Liver (tissue), 9 donors: Measurements from ENCODE around the gene BPIFB1. TPM values are rescaled to one million over a fixed set of nuclear protein-coding genes. Genes with fewer than 3 reads are reported as not detected.

Experiments
- DNase-seq: peaks from one replicate; pipeline ENCODE4 v3.0.0-alpha.2; 2017; ENCODE audit warnings: low spot score
- H3K27ac ChIP-seq, 2 donors: one replicate each; pipeline ENCODE4 v1.7.0; 2013; ENCODE audit warnings: inconsistent platforms in 2 of 2, low read length in 2 of 2, control low read depth in 1 of 2, low read depth in 1 of 2, mild to moderate bottlenecking in 1 of 2
- H3K27me3 ChIP-seq, 4 donors: one replicate each; pipeline versions ENCODE4 v1.6.1 to v1.7.0; 2013; ENCODE audit warnings: low read length in 3 of 4, inconsistent platforms in 1 of 4, mild to moderate bottlenecking in 1 of 4, moderate library complexity in 1 of 4; ENCODE audit not compliant: control insufficient read depth in 4 of 4, insufficient read depth in 4 of 4
- H3K36me3 ChIP-seq, 4 donors: one replicate each; pipeline versions ENCODE4 v1.6.1 to v1.7.0; 2013; ENCODE audit warnings: low read length in 3 of 4, mild to moderate bottlenecking in 3 of 4, low read depth in 1 of 4, moderate library complexity in 1 of 4; ENCODE audit not compliant: control insufficient read depth in 4 of 4, insufficient read depth in 3 of 4
- H3K4me1 ChIP-seq, 4 donors: one replicate each; pipeline versions ENCODE4 v1.6.1 to v1.7.0; 2013; ENCODE audit warnings: low read length in 3 of 4, mild to moderate bottlenecking in 3 of 4, moderate library complexity in 1 of 4; ENCODE audit not compliant: control insufficient read depth in 4 of 4, insufficient read depth in 4 of 4
- H3K4me3 ChIP-seq, 3 donors: one replicate each; pipeline versions ENCODE4 v1.6.1 to v1.7.0; 2013; ENCODE audit warnings: low read length in 3 of 3, control low read depth in 1 of 3, low read depth in 1 of 3, mild to moderate bottlenecking in 1 of 3
- H3K9ac ChIP-seq, 2 donors: one replicate each; pipeline ENCODE4 v1.7.0; 2013; ENCODE audit warnings: low read length in 2 of 2, mild to moderate bottlenecking in 2 of 2, moderate library complexity in 2 of 2, control low read depth in 1 of 2, low read depth in 1 of 2
- H3K9me3 ChIP-seq, 4 donors: one replicate each; pipeline versions ENCODE4 v1.6.1 to v1.7.0; 2013; ENCODE audit warnings: low read length in 3 of 4; ENCODE audit not compliant: control insufficient read depth in 4 of 4
- ATF3 ChIP-seq: IDR thresholded peaks from 2 replicates; pipeline ENCODE4 v1.6.1; 2016; ENCODE audit warnings: antibody characterized with exemption
- EGR1 ChIP-seq, 2 donors: IDR thresholded peaks; 2 replicates each; pipeline ENCODE4 v1.6.1; 2016 to 2018; ENCODE audit warnings: antibody characterized with exemption in 2 of 2, low read depth in 2 of 2
- FOXA1 ChIP-seq: IDR thresholded peaks from 2 replicates; pipeline ENCODE4 v1.6.1; 2016; ENCODE audit warnings: antibody characterized with exemption
- FOXA2 ChIP-seq: IDR thresholded peaks from 2 replicates; pipeline ENCODE4 v1.6.1; 2016; ENCODE audit warnings: antibody characterized with exemption
- GABPA ChIP-seq, 2 donors: IDR thresholded peaks in 1 of 2; conservative IDR thresholded peaks in 1 of 2; 2 replicates each; pipeline ENCODE4 v1.6.1; 2016; ENCODE audit warnings: antibody characterized with exemption in 2 of 2, mild to moderate bottlenecking in 1 of 2, moderate library complexity in 1 of 2
- HNF4A ChIP-seq, 2 donors: conservative IDR thresholded peaks; 2 replicates each; pipeline ENCODE4 v1.6.1; 2016; ENCODE audit warnings: antibody characterized with exemption in 2 of 2, mild to moderate bottlenecking in 2 of 2
- HNF4G ChIP-seq: IDR thresholded peaks from 2 replicates; pipeline ENCODE4 v1.6.1; 2016; ENCODE audit warnings: antibody characterized with exemption
- JUND ChIP-seq, 2 donors: IDR thresholded peaks; 2 replicates each; pipeline ENCODE4 v1.6.1; 2016; ENCODE audit warnings: antibody characterized with exemption in 2 of 2
- MAX ChIP-seq: IDR thresholded peaks from 2 replicates; pipeline ENCODE4 v1.6.1; 2016; ENCODE audit warnings: antibody characterized with exemption
- NR2F2 ChIP-seq: IDR thresholded peaks from 2 replicates; pipeline ENCODE4 v1.6.1; 2016; ENCODE audit warnings: antibody characterized with exemption
- RAD21 ChIP-seq, 2 donors: IDR thresholded peaks; 2 replicates each; pipeline ENCODE4 v1.6.1; 2016; ENCODE audit warnings: antibody characterized with exemption in 2 of 2, mild to moderate bottlenecking in 2 of 2
- REST ChIP-seq: IDR thresholded peaks from 2 replicates; pipeline ENCODE4 v1.6.1; 2016; ENCODE audit warnings: antibody characterized with exemption, mild to moderate bottlenecking
- RXRA ChIP-seq, 2 donors: IDR thresholded peaks; 2 replicates each; pipeline ENCODE4 v1.6.1; 2017 to 2018; ENCODE audit warnings: antibody characterized with exemption in 2 of 2, mild to moderate bottlenecking in 1 of 2
- SP1 ChIP-seq: IDR thresholded peaks from 2 replicates; pipeline ENCODE4 v1.6.1; 2018; ENCODE audit warnings: antibody characterized with exemption, mild to moderate bottlenecking
- TAF1 ChIP-seq: conservative IDR thresholded peaks from 2 replicates; pipeline ENCODE4 v1.6.1; 2016; ENCODE audit warnings: antibody characterized with exemption, mild to moderate bottlenecking
- YY1 ChIP-seq: IDR thresholded peaks from 2 replicates; pipeline ENCODE4 v1.6.1; 2016; ENCODE audit warnings: antibody characterized with exemption, mild to moderate bottlenecking
- ZBTB33 ChIP-seq: IDR thresholded peaks from 2 replicates; pipeline ENCODE4 v1.6.1; 2016; ENCODE audit warnings: antibody characterized with exemption
- WGBS: extraction: QIAGEN DNeasy Blood & Tissue Kit; methylation state at CpG from one replicate; pipeline ENCODE4 v1.1.7; 2013; 5-methylcytosine and 5-hydroxymethylcytosine counted together
- polyA plus RNA-seq, 2 donors: library from polyadenylated mRNA; stranded (reverse) in 1 of 2; unstranded in 1 of 2; fragments of 200-250 nt in 1 of 2; fragments of >200 nt in 1 of 2; fragmentation: Nextera tagmentation in 1 of 2; extraction: Ambion mirVana in 1 of 2; gene quantifications; one replicate each; pipeline versions ENCODE4 v1.2.1 to v1.2.3, GENCODE V29; 2013 to 2015
- total RNA-seq, 2 donors: library from RNA; depleted of rRNA; stranded (reverse); fragments of >200 nt; gene quantifications; one replicate each; pipeline ENCODE4 v1.2.3, GENCODE V29; 2014
- TF ChIP-seq, protein P1 (sequence below): fragments of 150-350 bp; IDR thresholded peaks from 2 replicates; pipeline ENCODE4 v1.5.1; 2017; ENCODE audit warnings: improper control_type of control experiment, low read depth, low read length; ENCODE audit not compliant: missing input control
- donor health status: healthy.
- donor health status: healthy.
- donor health status: healthy.
- donor health status: healthy.
- donor health status: healthy.

Gene BPIFB1, protein sequence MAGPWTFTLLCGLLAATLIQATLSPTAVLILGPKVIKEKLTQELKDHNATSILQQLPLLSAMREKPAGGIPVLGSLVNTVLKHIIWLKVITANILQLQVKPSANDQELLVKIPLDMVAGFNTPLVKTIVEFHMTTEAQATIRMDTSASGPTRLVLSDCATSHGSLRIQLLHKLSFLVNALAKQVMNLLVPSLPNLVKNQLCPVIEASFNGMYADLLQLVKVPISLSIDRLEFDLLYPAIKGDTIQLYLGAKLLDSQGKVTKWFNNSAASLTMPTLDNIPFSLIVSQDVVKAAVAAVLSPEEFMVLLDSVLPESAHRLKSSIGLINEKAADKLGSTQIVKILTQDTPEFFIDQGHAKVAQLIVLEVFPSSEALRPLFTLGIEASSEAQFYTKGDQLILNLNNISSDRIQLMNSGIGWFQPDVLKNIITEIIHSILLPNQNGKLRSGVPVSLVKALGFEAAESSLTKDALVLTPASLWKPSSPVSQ
- total RNA-seq, result under 1 TPM in 1 of 2 donors, not detected in 1; 0.08 TPM
- polyA plus RNA-seq, result under 1 TPM in 1 of 2 donors, not detected in 1; 0.13 TPM

DNA sequence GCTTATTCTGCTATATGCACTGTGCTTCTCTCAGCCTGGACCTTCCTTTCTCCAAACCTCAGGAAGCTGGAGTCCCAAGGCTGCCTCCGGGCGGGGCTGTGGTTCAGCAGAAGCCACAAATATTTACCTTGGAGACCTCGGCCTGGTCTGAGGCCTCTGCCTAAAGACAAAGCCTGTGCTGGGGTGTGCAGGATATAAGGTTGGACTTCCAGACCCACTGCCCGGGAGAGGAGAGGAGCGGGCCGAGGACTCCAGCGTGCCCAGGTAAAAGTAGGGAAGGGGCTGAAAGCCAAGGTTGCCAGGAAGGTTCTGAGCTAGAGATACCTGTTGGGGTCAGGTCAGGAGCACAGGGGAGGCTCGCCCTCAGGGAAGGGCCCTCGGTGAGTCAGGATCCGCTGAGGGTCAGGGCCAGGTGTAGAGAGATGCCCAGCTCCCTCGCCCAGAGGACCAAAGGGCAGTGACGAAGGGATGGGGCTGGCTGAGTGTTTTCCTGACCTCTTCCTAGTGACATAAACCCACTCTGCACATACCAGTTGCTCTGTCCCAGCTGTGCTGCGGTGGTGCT is at the start of gene BPIFB1:
Gene BPIFB1, plus strand, starts transcription at position 224 of the 565 bp plus-strand sequence. CDS start 2,860 bp downstream, outside the sequence.
- H3K36me3 ChIP-seq, result no peaks in the 10 kb centered on the region
- 77% methylated on average over 13 of the region's 13 CpGs for WGBS
- no peak within 1 kb of the TSS for H3K27ac ChIP-seq
- no peaks in the 10 kb centered on the region for H3K4me1 ChIP-seq
- H3K9ac ChIP-seq, result no peak within 1 kb of the TSS
- peaks cover 0 to 8% (median under 1%) of the 10 kb centered on the region in 4 donors for H3K27me3 ChIP-seq
- TF ChIP-seq NR2F2 (no peak), ATF3 (no peak), HNF4G (no peak), SP1 (no peak), FOXA2 (no peak), TAF1 (no peak), HNF4A (conservative IDR thresholded peaks at IDR 0.05) (no peak), MAX (no peak), ZBTB33 (no peak), RAD21 (IDR thresholded peaks at IDR 0.05) (no peak), REST (no peak), EGR1 (IDR thresholded peaks at IDR 0.05; ENCODE audit: low read depth in 2 of 2) (no peak), FOXA1 (no peak), RXRA (IDR thresholded peaks at IDR 0.05) (no peak), YY1 (no peak), JUND (IDR thresholded peaks at IDR 0.05) (no peak), GABPA (IDR thresholded peaks at IDR 0.05 in 1 of 2, conservative IDR thresholded peaks at IDR 0.05 in 1 of 2) (no peak)
- TF ChIP-seq, protein P1, sequence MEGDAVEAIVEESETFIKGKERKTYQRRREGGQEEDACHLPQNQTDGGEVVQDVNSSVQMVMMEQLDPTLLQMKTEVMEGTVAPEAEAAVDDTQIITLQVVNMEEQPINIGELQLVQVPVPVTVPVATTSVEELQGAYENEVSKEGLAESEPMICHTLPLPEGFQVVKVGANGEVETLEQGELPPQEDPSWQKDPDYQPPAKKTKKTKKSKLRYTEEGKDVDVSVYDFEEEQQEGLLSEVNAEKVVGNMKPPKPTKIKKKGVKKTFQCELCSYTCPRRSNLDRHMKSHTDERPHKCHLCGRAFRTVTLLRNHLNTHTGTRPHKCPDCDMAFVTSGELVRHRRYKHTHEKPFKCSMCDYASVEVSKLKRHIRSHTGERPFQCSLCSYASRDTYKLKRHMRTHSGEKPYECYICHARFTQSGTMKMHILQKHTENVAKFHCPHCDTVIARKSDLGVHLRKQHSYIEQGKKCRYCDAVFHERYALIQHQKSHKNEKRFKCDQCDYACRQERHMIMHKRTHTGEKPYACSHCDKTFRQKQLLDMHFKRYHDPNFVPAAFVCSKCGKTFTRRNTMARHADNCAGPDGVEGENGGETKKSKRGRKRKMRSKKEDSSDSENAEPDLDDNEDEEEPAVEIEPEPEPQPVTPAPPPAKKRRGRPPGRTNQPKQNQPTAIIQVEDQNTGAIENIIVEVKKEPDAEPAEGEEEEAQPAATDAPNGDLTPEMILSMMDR, result no peak
- no peaks in the 10 kb centered on the region for H3K9me3 ChIP-seq
- H3K4me3 ChIP-seq, result no peak within 1 kb of the TSS
- DNase-seq, result no peak
